Panc1 (cell line): ENCODE measurements around the gene POGK.

Experiments
- POLR2AphosphoS5 ChIP-seq: IDR thresholded peaks from 2 replicates; pipeline ENCODE4 v1.6.1; 2012; ENCODE audit warnings: mild to moderate bottlenecking, low read depth, low read length, moderate library complexity
- SIN3A ChIP-seq: IDR thresholded peaks from 2 replicates; pipeline ENCODE4 v1.6.1; 2012; ENCODE audit warnings: low read depth, mild to moderate bottlenecking, low read length, moderate library complexity, borderline replicate concordance; ENCODE audit not compliant: insufficient read depth
- TCF7L2 ChIP-seq: IDR thresholded peaks from 2 replicates; pipeline ENCODE4 v1.6.1; 2011; ENCODE audit warnings: mild to moderate bottlenecking, low read depth, low read length, inconsistent platforms
- TF ChIP-seq, protein P1 (sequence below): fragments of 450-650 bp; IDR thresholded peaks from 2 replicates; pipeline ENCODE4 v1.5.1; 2017; ENCODE audit warnings: mild to moderate bottlenecking
- TF ChIP-seq, protein P2 (sequence below), 2 experiments: IDR thresholded peaks; 2 replicates each; pipeline ENCODE4 v1.6.1; 2011 to 2012; ENCODE audit warnings: low read depth in 2 of 2, control low read depth in 1 of 2, low read length in 1 of 2, mild to moderate bottlenecking in 1 of 2, moderate library complexity in 1 of 2; ENCODE audit not compliant: insufficient read depth in 1 of 2

DNA sequence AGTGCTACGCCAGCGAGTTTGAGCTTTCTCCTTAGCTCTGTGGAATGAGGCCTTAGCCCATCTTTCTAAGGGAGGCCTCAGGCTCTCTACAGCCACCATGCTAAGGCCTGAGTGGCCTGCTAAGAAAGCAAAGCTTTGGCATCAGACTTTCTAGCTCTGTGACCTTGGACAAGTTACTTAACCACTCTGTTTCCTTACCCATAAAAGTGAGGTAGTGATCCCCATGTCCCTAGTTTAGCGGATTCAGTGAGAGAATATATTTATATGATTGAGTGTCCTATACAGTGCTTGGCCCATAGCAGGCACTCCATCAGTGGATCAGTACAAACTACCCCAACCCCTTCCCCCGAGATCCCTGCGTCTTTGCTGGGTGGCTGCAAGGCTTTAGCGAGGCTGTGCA, 4.0 kb downstream of the POGK start:
- TF ChIP-seq, protein P1, sequence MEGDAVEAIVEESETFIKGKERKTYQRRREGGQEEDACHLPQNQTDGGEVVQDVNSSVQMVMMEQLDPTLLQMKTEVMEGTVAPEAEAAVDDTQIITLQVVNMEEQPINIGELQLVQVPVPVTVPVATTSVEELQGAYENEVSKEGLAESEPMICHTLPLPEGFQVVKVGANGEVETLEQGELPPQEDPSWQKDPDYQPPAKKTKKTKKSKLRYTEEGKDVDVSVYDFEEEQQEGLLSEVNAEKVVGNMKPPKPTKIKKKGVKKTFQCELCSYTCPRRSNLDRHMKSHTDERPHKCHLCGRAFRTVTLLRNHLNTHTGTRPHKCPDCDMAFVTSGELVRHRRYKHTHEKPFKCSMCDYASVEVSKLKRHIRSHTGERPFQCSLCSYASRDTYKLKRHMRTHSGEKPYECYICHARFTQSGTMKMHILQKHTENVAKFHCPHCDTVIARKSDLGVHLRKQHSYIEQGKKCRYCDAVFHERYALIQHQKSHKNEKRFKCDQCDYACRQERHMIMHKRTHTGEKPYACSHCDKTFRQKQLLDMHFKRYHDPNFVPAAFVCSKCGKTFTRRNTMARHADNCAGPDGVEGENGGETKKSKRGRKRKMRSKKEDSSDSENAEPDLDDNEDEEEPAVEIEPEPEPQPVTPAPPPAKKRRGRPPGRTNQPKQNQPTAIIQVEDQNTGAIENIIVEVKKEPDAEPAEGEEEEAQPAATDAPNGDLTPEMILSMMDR = no peak
- TF ChIP-seq, protein P2, sequence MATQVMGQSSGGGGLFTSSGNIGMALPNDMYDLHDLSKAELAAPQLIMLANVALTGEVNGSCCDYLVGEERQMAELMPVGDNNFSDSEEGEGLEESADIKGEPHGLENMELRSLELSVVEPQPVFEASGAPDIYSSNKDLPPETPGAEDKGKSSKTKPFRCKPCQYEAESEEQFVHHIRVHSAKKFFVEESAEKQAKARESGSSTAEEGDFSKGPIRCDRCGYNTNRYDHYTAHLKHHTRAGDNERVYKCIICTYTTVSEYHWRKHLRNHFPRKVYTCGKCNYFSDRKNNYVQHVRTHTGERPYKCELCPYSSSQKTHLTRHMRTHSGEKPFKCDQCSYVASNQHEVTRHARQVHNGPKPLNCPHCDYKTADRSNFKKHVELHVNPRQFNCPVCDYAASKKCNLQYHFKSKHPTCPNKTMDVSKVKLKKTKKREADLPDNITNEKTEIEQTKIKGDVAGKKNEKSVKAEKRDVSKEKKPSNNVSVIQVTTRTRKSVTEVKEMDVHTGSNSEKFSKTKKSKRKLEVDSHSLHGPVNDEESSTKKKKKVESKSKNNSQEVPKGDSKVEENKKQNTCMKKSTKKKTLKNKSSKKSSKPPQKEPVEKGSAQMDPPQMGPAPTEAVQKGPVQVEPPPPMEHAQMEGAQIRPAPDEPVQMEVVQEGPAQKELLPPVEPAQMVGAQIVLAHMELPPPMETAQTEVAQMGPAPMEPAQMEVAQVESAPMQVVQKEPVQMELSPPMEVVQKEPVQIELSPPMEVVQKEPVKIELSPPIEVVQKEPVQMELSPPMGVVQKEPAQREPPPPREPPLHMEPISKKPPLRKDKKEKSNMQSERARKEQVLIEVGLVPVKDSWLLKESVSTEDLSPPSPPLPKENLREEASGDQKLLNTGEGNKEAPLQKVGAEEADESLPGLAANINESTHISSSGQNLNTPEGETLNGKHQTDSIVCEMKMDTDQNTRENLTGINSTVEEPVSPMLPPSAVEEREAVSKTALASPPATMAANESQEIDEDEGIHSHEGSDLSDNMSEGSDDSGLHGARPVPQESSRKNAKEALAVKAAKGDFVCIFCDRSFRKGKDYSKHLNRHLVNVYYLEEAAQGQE (IDR thresholded peaks at IDR 0.05; ENCODE audit: insufficient read depth in 1 of 2, low read depth in 2 of 2, low read length in 1 of 2) = no peak
- TF ChIP-seq POLR2AphosphoS5 (no peak), SIN3A (no peak), TCF7L2 (no peak)
